ENCODE data around the gene TET3. TPM values are rescaled to one million over a fixed set of nuclear protein-coding genes. Genes with fewer than 3 reads are reported as not detected.

Gene TET3
- total RNA-seq, 3 donors from 2014 or later, result 7.9 to 13.2 (median 9.8) TPM

DNA sequence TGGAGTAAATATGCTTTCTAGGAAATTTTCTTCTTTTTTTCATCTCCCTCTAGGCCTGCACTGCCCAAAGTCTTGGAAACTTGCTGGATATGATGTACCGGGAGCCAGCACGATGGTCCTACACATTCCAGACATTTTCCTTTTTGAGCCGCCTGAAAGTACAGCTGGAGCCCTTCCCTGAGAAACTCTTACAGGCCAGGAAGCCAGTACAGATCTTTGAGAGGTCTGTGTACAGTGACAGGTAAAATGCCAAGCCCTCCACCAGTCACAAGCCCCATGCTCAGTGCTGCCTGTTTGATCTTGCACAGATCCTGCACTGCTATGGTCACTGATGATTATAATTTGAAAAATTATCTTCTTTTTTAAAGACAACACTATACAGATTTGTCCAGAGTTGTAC, 38.0 kb upstream of the TET3 start:
- no peak overlapping the region for H3K4me3 ChIP-seq
- DNase-seq (ENCODE audit: low spot score in 2 of 2), result no peak
- no peaks in the 10 kb centered on the region for H3K4me1 ChIP-seq
- H3K27me3 ChIP-seq, result no peaks in the 10 kb centered on the region
- TF ChIP-seq, protein P1, sequence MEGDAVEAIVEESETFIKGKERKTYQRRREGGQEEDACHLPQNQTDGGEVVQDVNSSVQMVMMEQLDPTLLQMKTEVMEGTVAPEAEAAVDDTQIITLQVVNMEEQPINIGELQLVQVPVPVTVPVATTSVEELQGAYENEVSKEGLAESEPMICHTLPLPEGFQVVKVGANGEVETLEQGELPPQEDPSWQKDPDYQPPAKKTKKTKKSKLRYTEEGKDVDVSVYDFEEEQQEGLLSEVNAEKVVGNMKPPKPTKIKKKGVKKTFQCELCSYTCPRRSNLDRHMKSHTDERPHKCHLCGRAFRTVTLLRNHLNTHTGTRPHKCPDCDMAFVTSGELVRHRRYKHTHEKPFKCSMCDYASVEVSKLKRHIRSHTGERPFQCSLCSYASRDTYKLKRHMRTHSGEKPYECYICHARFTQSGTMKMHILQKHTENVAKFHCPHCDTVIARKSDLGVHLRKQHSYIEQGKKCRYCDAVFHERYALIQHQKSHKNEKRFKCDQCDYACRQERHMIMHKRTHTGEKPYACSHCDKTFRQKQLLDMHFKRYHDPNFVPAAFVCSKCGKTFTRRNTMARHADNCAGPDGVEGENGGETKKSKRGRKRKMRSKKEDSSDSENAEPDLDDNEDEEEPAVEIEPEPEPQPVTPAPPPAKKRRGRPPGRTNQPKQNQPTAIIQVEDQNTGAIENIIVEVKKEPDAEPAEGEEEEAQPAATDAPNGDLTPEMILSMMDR (IDR thresholded peaks at IDR 0.05), result no peak
- TF ChIP-seq POLR2AphosphoS5 (IDR thresholded peaks at IDR 0.05) (no peak), POLR2A (IDR thresholded peaks at IDR 0.05) (no peak)
- no peaks in the 10 kb centered on the region for H3K9me3 ChIP-seq
- H3K36me3 ChIP-seq, result no peaks in the 10 kb centered on the region
- H3K27ac ChIP-seq, result no peak overlapping the region
- intact Hi-C loops (cut with DNase I; ENCODE audit: low total_unique reads), result no loop called here

DNA sequence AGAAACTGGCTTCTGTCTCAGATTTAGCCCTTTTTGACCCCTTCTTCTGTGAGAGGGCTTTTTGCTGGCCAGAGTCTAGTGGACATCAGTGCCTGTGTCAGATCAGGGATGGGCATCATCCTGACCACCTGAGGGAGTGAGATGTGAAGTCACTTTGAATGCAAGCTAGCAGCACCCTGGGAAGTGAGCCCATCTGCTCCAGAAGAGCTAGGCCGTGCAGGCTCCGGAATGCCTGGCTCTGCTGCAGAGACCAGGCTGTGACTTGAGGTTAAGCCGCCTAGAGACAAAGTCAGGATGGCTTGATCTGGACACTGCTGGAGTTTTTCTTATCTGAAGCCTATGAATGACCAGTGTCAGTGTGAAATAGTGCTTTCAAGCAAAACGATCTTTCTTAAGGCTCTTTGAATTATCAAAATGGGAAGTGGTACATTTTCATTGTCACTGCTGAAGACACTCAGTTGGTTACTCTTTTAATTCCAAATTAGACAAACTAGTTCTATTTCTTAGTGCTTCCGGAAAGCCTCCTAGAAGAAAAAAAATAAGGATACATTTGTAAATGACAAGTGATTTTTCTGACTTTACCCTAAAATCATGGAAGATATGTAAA, 37.2 kb upstream of the TET3 start:
- no peaks in the 10 kb centered on the region for H3K27me3 ChIP-seq
- no peak for DNase-seq (ENCODE audit: low spot score in 2 of 2)
- no peaks in the 10 kb centered on the region for H3K4me1 ChIP-seq
- no peak overlapping the region for H3K27ac ChIP-seq
- no peaks in the 10 kb centered on the region for H3K9me3 ChIP-seq
- intact Hi-C loops (cut with DNase I; ENCODE audit: low total_unique reads), result no loop called here
- TF ChIP-seq, protein P1 (IDR thresholded peaks at IDR 0.05), result no peak
- no peak overlapping the region for H3K4me3 ChIP-seq
- no peaks in the 10 kb centered on the region for H3K36me3 ChIP-seq

DNA sequence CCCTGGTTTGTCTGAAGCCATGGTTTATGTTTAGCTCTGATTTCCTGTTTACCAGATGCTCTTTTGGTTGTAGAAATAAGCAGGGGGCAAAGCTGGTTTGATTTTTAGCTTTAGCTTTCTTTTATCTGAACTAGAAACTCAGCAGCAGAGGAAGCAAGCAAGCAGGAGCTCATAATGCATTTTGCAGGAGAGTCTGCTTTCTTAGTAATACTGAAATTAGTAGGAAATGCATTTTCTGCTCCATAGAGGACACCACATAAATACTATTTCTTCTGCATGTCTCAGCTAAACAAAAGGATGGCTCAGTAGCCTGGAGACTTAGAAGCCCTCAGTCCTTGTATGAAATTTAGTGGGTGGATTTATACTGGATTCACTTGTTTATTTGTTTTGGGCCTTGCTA, 34.9 kb upstream of the TET3 start:
- intact Hi-C loops (cut with DNase I; ENCODE audit: low total_unique reads), result no loop called here
- H3K36me3 ChIP-seq, result no peaks in the 10 kb centered on the region
- H3K4me3 ChIP-seq, result no peak overlapping the region
- no peak overlapping the region for H3K27ac ChIP-seq
- TF ChIP-seq, protein P1 (IDR thresholded peaks at IDR 0.05), result no peak
- TF ChIP-seq POLR2A (IDR thresholded peaks at IDR 0.05) (no peak), POLR2AphosphoS5 (IDR thresholded peaks at IDR 0.05) (no peak)
- no peaks in the 10 kb centered on the region for H3K27me3 ChIP-seq
- H3K4me1 ChIP-seq, result no peaks in the 10 kb centered on the region
- no peaks in the 10 kb centered on the region for H3K9me3 ChIP-seq
- no peak for DNase-seq (ENCODE audit: low spot score in 2 of 2)

DNA sequence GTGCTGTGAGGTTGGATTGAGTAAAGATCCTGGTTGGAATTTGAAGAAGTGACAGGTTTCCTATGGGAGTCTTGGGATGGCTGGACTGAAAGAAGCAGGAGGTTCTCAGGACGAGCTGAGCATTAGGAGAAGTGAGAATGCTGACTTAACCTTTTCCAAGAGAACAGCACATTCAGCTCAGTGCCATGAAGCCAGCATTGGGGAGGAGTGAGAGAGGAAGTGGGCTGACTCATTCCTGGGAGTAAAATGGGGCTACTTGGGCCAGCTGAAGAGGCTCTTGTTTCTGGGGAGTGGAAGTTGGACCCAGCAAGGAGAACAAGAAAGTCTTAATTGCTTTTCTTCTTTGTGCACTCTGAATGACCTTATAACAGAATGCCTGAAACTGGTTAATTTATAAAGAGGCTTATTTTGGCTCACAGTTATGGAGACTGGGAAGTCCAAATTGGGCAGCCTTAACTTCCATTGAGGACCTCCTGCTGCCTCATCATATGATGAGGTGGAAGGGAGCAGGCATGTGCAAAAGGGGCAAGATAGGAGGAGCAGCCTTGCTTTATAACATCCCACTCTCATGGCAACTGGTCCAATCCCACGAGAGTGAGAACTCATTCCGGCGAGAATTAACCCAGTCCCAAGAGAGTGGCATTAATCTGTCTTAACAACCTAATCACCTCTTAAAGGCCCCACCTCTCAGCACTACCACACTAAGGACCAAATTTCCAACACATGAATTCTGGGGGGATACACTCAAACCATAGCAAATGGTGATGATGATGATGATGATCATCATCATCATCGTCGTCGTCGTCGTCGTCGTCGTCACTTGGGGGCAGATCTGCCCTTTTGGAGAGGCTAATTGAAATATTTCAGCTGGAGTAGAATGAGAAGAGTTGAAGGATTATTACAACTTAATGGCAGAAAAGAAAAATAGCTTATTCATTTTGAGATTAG, 31.9 kb upstream of the TET3 start:
- Histone ChIP-seq H3K4me3 (no peak overlapping the region), H3K4me1 (no peaks in the 10 kb centered on the region), H3K9me3 (no peaks in the 10 kb centered on the region), H3K27me3 (no peaks in the 10 kb centered on the region), H3K36me3 (peaks cover 4% of the 10 kb centered on the region), H3K27ac (no peak overlapping the region)
- intact Hi-C loops (cut with DNase I; ENCODE audit: low total_unique reads), result no loop called here
- DNase-seq (ENCODE audit: low spot score in 2 of 2), result no peak
- TF ChIP-seq POLR2AphosphoS5 (IDR thresholded peaks at IDR 0.05) (no peak), POLR2A (IDR thresholded peaks at IDR 0.05) (no peak)
- TF ChIP-seq, protein P1 (IDR thresholded peaks at IDR 0.05), result no peak

GRCh38 chr2:73956218-73956865, 28.4 kb upstream of the TET3 start:
- DNase-seq (ENCODE audit: low spot score in 2 of 2), result no peak
- intact Hi-C loops (cut with DNase I; ENCODE audit: low total_unique reads), result no loop called here
- no peaks in the 10 kb centered on the region for H3K9me3 ChIP-seq
- H3K36me3 ChIP-seq, result peaks cover 4% of the 10 kb centered on the region
- TF ChIP-seq POLR2AphosphoS5 (IDR thresholded peaks at IDR 0.05) (no peak), POLR2A (IDR thresholded peaks at IDR 0.05) (no peak)
- TF ChIP-seq, protein P1 (IDR thresholded peaks at IDR 0.05), result no peak
- H3K27me3 ChIP-seq, result no peaks in the 10 kb centered on the region
- no peak overlapping the region for H3K27ac ChIP-seq
- H3K4me3 ChIP-seq, result no peak overlapping the region
- no peaks in the 10 kb centered on the region for H3K4me1 ChIP-seq
